H1 (cell line): ENCODE results near the gene LRRC30.

ENCODE experiments used
- BACH1 ChIP-seq: IDR thresholded peaks from 2 replicates; pipeline ENCODE4 v1.6.1; 2012; ENCODE audit warnings: low read length, improper control_type of control experiment
- BCL11A ChIP-seq, 2 experiments: IDR thresholded peaks; one replicate each; pipeline ENCODE4 v1.6.1; 2011; ENCODE audit warnings: low read depth in 2 of 2, low read length in 2 of 2, mild to moderate bottlenecking in 2 of 2
- CTCF ChIP-seq, 3 experiments: IDR thresholded peaks; 1 replicate in 2 of 3; 2 replicates in 1 of 3; pipeline versions ENCODE4 v1.5.1 to v1.6.1; 2011; ENCODE audit warnings: low read length in 3 of 3, mild to moderate bottlenecking in 3 of 3, inconsistent platforms in 2 of 3, low read depth in 1 of 3, moderate library complexity in 1 of 3; ENCODE audit not compliant: insufficient read depth in 1 of 3; ENCODE audit errors: control extremely low read depth in 1 of 3
- EP300 ChIP-seq, 2 experiments: IDR thresholded peaks; 1 replicate in 1 of 2; 2 replicates in 1 of 2; pipeline ENCODE4 v1.6.1; 2011 to 2012; ENCODE audit warnings: low read depth in 2 of 2, low read length in 2 of 2, mild to moderate bottlenecking in 2 of 2, borderline replicate concordance in 1 of 2, inconsistent platforms in 1 of 2, moderate library complexity in 1 of 2
- EZH2 ChIP-seq: fragments of 200-600 bp; sonication (generic); IDR thresholded peaks from 2 replicates; pipeline ENCODE4 v1.7.1; 2012; ENCODE audit warnings: low read depth, mild to moderate bottlenecking, moderate library complexity, low read length, inconsistent platforms; ENCODE audit not compliant: severe bottlenecking
- JUND ChIP-seq: IDR thresholded peaks from 2 replicates; pipeline ENCODE4 v1.6.1; 2011; ENCODE audit warnings: mild to moderate bottlenecking, improper control_type of control experiment, low read length
- MAFK ChIP-seq: IDR thresholded peaks from 2 replicates; pipeline ENCODE4 v1.6.1; 2012; ENCODE audit warnings: low read depth, mild to moderate bottlenecking, improper control_type of control experiment, low read length
- MAX ChIP-seq: IDR thresholded peaks from 2 replicates; pipeline ENCODE4 v1.6.1; 2012; ENCODE audit warnings: inconsistent platforms
- POLR2A ChIP-seq, 2 experiments: IDR thresholded peaks; 1 replicate in 1 of 2; 2 replicates in 1 of 2; pipeline ENCODE4 v1.6.1; 2011; ENCODE audit warnings: low read depth in 2 of 2, low read length in 2 of 2, mild to moderate bottlenecking in 2 of 2; ENCODE audit errors: control extremely low read depth in 1 of 2
- POLR2AphosphoS5 ChIP-seq: IDR thresholded peaks from 2 replicates; pipeline ENCODE4 v1.6.1; 2011; ENCODE audit warnings: low read depth, low read length
- POU5F1 ChIP-seq: IDR thresholded peaks from 2 replicates; pipeline ENCODE4 v1.6.1; 2011; ENCODE audit warnings: low read depth, mild to moderate bottlenecking, low read length, moderate library complexity
- RNF2 ChIP-seq: fragments of 200-900, 300-1000 bp; sonication (generic); IDR thresholded peaks from 2 replicates; pipeline ENCODE4 v1.7.1; 2016; ENCODE audit warnings: borderline replicate concordance, low read depth, mild to moderate bottlenecking, antibody characterized with exemption, low read length; ENCODE audit not compliant: poor library complexity, severe bottlenecking; ENCODE audit errors: missing control alignments
- SP1 ChIP-seq: IDR thresholded peaks from 2 replicates; pipeline ENCODE4 v1.6.1; 2011; ENCODE audit warnings: low read depth, low read length
- TCF12 ChIP-seq: IDR thresholded peaks from 2 replicates; pipeline ENCODE4 v1.6.1; 2011; ENCODE audit warnings: low read depth, mild to moderate bottlenecking, low read length

DNA sequence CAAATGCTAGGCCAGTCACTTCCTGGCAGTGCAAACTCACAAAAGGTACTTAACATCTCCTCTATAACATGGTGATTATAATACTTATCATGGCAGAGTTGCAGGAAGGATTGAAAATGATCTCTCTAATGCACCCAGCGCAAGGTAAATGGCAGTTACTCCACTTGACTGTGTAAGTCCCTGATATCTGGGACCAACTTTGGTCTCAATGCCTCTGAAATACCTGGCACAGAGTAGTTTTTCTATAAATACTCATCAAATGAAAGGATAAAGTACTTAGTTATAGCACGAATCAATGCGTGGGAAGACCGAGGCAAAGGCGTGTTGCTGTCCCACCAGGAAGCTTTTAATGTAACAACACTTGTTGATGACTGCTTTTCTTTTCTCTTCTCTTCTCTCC lies 24.8 kb downstream of the LRRC30 start:
- no peak for TF ChIP-seq EP300 (IDR thresholded peaks at IDR 0.05; ENCODE audit: borderline replicate concordance in 1 of 2, low read depth in 2 of 2, low read length in 2 of 2)
- TF ChIP-seq CTCF (IDR thresholded peaks at IDR 0.05; ENCODE audit: control extremely low read depth in 1 of 3, insufficient read depth in 1 of 3, low read depth in 1 of 3, low read length in 3 of 3): no peak
- no peak for TF ChIP-seq TCF12
- no peak for TF ChIP-seq RNF2
- TF ChIP-seq POLR2A (IDR thresholded peaks at IDR 0.05; ENCODE audit: control extremely low read depth in 1 of 2, low read depth in 2 of 2, low read length in 2 of 2): no peak
- TF ChIP-seq POLR2AphosphoS5: no peak
- no peak for TF ChIP-seq BACH1
- TF ChIP-seq EZH2: no peak
- no peak for TF ChIP-seq SP1
- TF ChIP-seq MAFK: no peak
- no peak for TF ChIP-seq JUND
- TF ChIP-seq POU5F1: no peak
- TF ChIP-seq BCL11A (IDR thresholded peaks at IDR 0.05; ENCODE audit: low read depth in 2 of 2, low read length in 2 of 2): no peak
- no peak for TF ChIP-seq MAX
